SH-SY5Y (cell line): ENCODE results near the gene HOXD4.

Source experiments
- GATA2 ChIP-seq: IDR thresholded peaks from 2 replicates; pipeline ENCODE4 v1.6.1; 2011; ENCODE audit warnings: mild to moderate bottlenecking, low read depth, low read length
- GATA3 ChIP-seq: IDR thresholded peaks from 2 replicates; pipeline ENCODE4 v1.6.1; 2011; ENCODE audit warnings: low read depth, mild to moderate bottlenecking, low read length, moderate library complexity

- no peak for TF ChIP-seq GATA2
- no peak for TF ChIP-seq GATA3
These were observed 21.7 kb downstream of the HOXD4 start for GRCh38 chr2:176172895-176173566.
